Hepatocyte (in vitro differentiated cells): Measurements from ENCODE around the gene KIF2A.

ENCODE experiments used
- CTCF ChIP-seq: fragments of 200-600 bp; sonication (generic); IDR thresholded peaks from 2 replicates; pipeline ENCODE4 v1.5.1; 2016; ENCODE audit warnings: antibody characterized with exemption, mild to moderate bottlenecking; ENCODE audit not compliant: poor library complexity
- EZH2phosphoT487 ChIP-seq: fragments of 200-600 bp; sonication (generic); IDR thresholded peaks from one replicate; pipeline ENCODE4 v1.6.1; 2018; ENCODE audit warnings: antibody characterized with exemption, mild to moderate bottlenecking, low read depth, moderate library complexity; ENCODE audit not compliant: unreplicated experiment, severe bottlenecking

DNA sequence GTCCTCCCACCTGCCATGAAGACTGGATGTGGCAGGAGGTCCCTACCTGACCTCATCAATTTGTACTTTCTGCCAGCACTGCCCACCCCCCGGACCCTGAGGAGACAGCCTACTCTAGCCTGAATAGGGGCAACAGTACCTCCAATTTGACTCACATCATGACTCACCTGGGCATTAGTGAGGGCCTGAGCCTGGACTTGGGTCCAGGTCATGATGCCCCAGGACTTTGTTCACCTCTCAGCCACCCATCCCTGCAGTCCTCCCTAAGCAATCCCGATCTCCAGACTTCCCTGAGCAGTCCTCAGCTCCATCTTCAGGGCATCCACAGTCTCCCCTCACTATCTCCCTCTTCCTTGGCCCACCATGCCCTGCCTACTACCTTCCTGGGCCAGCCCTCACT is 28.1 kb downstream of the KIF2A start:
- TF ChIP-seq CTCF (no peak), EZH2phosphoT487 (no peak)
